ENCODE measurements around the gene THTPA.

THTPA gene

GRCh38 chr14:23551266-23552028 lies 4.6 kb upstream of the THTPA start, which contains the start of gene ZFHX2:
Gene ZFHX2, minus strand, starts transcription at chr14:23551765. Its CDS starts 16,440 bp downstream, at chr14:23535325.
- H3K27ac ChIP-seq (ENCODE audit: insufficient read depth in 1 of 2, low read depth in 1 of 2, low read length in 2 of 2, poor library complexity in 1 of 2, severe bottlenecking in 2 of 2), result peak within 1 kb of the TSS in 1 of 2 experiments; percentile 34
- peak within 1 kb of the TSS; percentile 52 to 91 (median 78) for H3K4me3 ChIP-seq (ENCODE audit: control insufficient read depth in 1 of 7, extremely low read depth in 1 of 7, insufficient read depth in 4 of 7, low read depth in 2 of 7, low read length in 6 of 7)
- no peaks in the 10 kb centered on the region for H3K36me3 ChIP-seq (ENCODE audit: control insufficient read depth in 4 of 4, insufficient read depth in 4 of 4, low read length in 3 of 4)
- peaks cover 0 to 26% (median 17%) of the 10 kb centered on the region in 4 experiments for H3K4me1 ChIP-seq (ENCODE audit: control extremely low read depth in 1 of 4, control insufficient read depth in 4 of 4, insufficient read depth in 4 of 4, low read length in 3 of 4)
- CTCF ChIA-PET, result interaction anchor here (0.6 to 3.3 kb wide), 6 partner anchors 9 to 87 kb away, joined by 3 to 17 read pairs (median 3); no protein-coding TSS in a partner anchor
- no peaks in the 10 kb centered on the region for H3K9me3 ChIP-seq (ENCODE audit: control extremely low read depth in 1 of 5, control insufficient read depth in 4 of 5, insufficient read depth in 2 of 5, low read depth in 1 of 5, low read length in 4 of 5)
- peak; percentile 41 to 77 (median 68) for DNase-seq
- under 1% methylated on average over 27 of the region's 49 CpGs for WGBS (ENCODE audit: insufficient coverage)
- H3K27me3 ChIP-seq (replicated peaks in 2 of 5; ENCODE audit: control insufficient read depth in 4 of 5, insufficient read depth in 5 of 5, low read length in 4 of 5), result peaks cover 0 to 18% (median 10%) of the 10 kb centered on the region in 5 experiments
- POLR2A ChIA-PET, result interaction anchor here (0.6 kb wide), 1 partner anchor 15 kb away, joined by 3 read pairs; no protein-coding TSS in a partner anchor

DNA sequence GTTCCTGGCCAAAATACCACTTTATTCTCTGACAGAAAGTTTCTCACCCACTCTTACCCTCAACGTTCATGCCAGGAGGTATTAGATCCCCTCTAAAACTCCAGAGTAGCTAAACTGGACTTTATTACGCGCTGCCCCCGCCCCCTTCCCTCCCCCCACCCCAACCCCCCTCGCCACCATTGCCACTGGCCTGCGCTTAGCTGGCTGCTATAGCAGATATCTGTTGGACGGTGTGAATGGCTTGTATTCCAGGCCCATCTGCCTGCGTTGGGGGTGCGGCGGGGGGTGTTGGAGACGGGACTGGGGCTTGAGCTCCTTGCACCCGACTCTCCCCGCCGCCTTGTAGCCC lies 564 bp upstream of the THTPA start:
- 0% methylated on average over 7 of the region's 14 CpGs for WGBS (ENCODE audit: insufficient coverage)
- Histone ChIP-seq H3K27me3 (replicated peaks in 2 of 5; ENCODE audit: control insufficient read depth in 4 of 5, insufficient read depth in 5 of 5, low read length in 4 of 5) (peaks cover 0 to 3% (median 0%) of the 10 kb centered on the region in 5 experiments), H3K9me3 (ENCODE audit: control extremely low read depth in 1 of 5, control insufficient read depth in 4 of 5, insufficient read depth in 2 of 5, low read depth in 1 of 5, low read length in 4 of 5) (no peaks in the 10 kb centered on the region), H3K27ac (ENCODE audit: insufficient read depth in 1 of 2, low read depth in 1 of 2, low read length in 2 of 2, poor library complexity in 1 of 2, severe bottlenecking in 2 of 2) (peak overlapping the region; percentile 54 to 85), H3K4me3 (ENCODE audit: control insufficient read depth in 1 of 7, extremely low read depth in 1 of 7, insufficient read depth in 4 of 7, low read depth in 2 of 7, low read length in 6 of 7) (peak overlapping the region; percentile 72 to 94 (median 87)), H3K4me1 (ENCODE audit: control extremely low read depth in 1 of 4, control insufficient read depth in 4 of 4, insufficient read depth in 4 of 4, low read length in 3 of 4) (peaks cover 0 to 36% (median 27%) of the 10 kb centered on the region in 4 experiments), H3K36me3 (ENCODE audit: control insufficient read depth in 4 of 4, insufficient read depth in 4 of 4, low read length in 3 of 4) (peaks cover 8 to 29% (median 18%) of the 10 kb centered on the region in 4 experiments)
- DNase-seq, result no peak
- ChIA-PET CTCF (interaction anchor here (7.1 to 20.8 kb wide), 2 partner anchors 24 to 74 kb away, joined by 65 to 519 read pairs; no protein-coding TSS in a partner anchor), POLR2A (interaction anchor here (0.6 to 1.0 kb wide), 3 partner anchors 59 to 355 kb away, joined by 3 to 4 read pairs (median 3); partner anchors contain the start of gene PABPN1)

DNA sequence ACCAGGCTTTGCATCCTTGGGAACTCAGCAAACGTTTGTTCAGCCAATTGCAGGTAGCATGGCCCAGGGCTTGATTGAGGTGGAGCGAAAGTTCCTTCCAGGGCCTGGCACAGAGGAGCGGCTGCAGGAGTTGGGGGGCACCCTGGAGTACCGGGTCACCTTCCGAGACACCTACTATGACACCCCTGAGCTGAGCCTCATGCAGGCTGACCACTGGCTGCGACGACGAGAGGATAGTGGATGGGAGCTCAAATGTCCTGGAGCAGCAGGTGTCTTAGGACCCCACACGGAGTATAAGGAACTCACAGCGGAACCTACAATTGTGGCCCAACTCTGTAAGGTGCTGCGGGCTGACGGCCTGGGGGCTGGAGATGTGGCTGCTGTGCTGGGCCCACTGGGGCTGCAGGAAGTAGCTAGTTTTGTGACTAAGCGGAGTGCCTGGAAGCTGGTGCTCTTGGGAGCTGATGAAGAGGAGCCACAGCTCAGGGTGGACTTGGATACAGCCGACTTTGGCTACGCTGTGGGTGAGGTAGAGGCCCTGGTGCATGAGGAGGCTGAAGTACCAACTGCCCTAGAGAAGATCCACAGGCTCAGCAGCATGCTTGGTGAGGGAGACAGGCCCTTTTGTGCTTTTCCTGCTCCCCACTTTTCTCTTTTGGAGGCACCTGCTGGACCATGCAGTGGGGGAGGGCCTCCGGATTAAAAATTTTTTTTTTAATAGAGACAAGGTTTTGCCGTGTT lies 799 bp downstream of the THTPA start:
- Histone ChIP-seq H3K4me3 (ENCODE audit: control insufficient read depth in 1 of 7, extremely low read depth in 1 of 7, insufficient read depth in 4 of 7, low read depth in 2 of 7, low read length in 6 of 7) (peak overlapping the region in 6 of 7 experiments; percentile 82 to 94 (median 88)), H3K27me3 (replicated peaks in 2 of 5; ENCODE audit: control insufficient read depth in 4 of 5, insufficient read depth in 5 of 5, low read length in 4 of 5) (no peaks in the 10 kb centered on the region), H3K27ac (ENCODE audit: insufficient read depth in 1 of 2, low read depth in 1 of 2, low read length in 2 of 2, poor library complexity in 1 of 2, severe bottlenecking in 2 of 2) (peak overlapping the region; percentile 54 to 85), H3K9me3 (ENCODE audit: control extremely low read depth in 1 of 5, control insufficient read depth in 4 of 5, insufficient read depth in 2 of 5, low read depth in 1 of 5, low read length in 4 of 5) (no peaks in the 10 kb centered on the region), H3K4me1 (ENCODE audit: control extremely low read depth in 1 of 4, control insufficient read depth in 4 of 4, insufficient read depth in 4 of 4, low read length in 3 of 4) (peaks cover 0 to 28% (median 17%) of the 10 kb centered on the region in 4 experiments), H3K36me3 (ENCODE audit: control insufficient read depth in 4 of 4, insufficient read depth in 4 of 4, low read length in 3 of 4) (peaks cover 12 to 43% (median 28%) of the 10 kb centered on the region in 4 experiments)
- no peak for DNase-seq
- ChIA-PET CTCF (interaction anchor here (6.1 to 20.8 kb wide), 4 partner anchors 13 to 75 kb away, joined by 63 to 519 read pairs (median 81); partner anchors contain the start of gene AP1G2), POLR2A (interaction anchor here (0.6 kb wide), 1 partner anchor 78 kb away, joined by 4 read pairs; no protein-coding TSS in a partner anchor)
- 72% methylated on average over 16 of the region's 17 CpGs for WGBS (ENCODE audit: insufficient coverage)

- CTCF ChIA-PET, result interaction anchor here (1.0 to 20.8 kb wide), 7 partner anchors 13 to 89 kb away, joined by 3 to 519 read pairs (median 63); partner anchors contain the start of gene AP1G2
- no peak for DNase-seq
- POLR2A ChIA-PET, result interaction anchor here (1.0 kb wide), 1 partner anchor 20 kb away, joined by 3 read pairs; no protein-coding TSS in a partner anchor
- WGBS (ENCODE audit: insufficient coverage), result 90% methylated on average over 2 of the region's 2 CpGs
- H3K27ac ChIP-seq (ENCODE audit: insufficient read depth in 1 of 2, low read depth in 1 of 2, low read length in 2 of 2, poor library complexity in 1 of 2, severe bottlenecking in 2 of 2), result no peak overlapping the region
- H3K9me3 ChIP-seq (ENCODE audit: control extremely low read depth in 1 of 5, control insufficient read depth in 4 of 5, insufficient read depth in 2 of 5, low read depth in 1 of 5, low read length in 4 of 5), result no peaks in the 10 kb centered on the region
- peaks cover 15 to 49% (median 34%) of the 10 kb centered on the region in 4 experiments for H3K36me3 ChIP-seq (ENCODE audit: control insufficient read depth in 4 of 4, insufficient read depth in 4 of 4, low read length in 3 of 4)
- peak overlapping the region in 2 of 7 experiments; percentile 87 to 89 for H3K4me3 ChIP-seq (ENCODE audit: control insufficient read depth in 1 of 7, extremely low read depth in 1 of 7, insufficient read depth in 4 of 7, low read depth in 2 of 7, low read length in 6 of 7)
- peaks cover 0 to 26% (median 17%) of the 10 kb centered on the region in 4 experiments for H3K4me1 ChIP-seq (ENCODE audit: control extremely low read depth in 1 of 4, control insufficient read depth in 4 of 4, insufficient read depth in 4 of 4, low read length in 3 of 4)
- H3K27me3 ChIP-seq (replicated peaks in 2 of 5; ENCODE audit: control insufficient read depth in 4 of 5, insufficient read depth in 5 of 5, low read length in 4 of 5), result no peaks in the 10 kb centered on the region
Observed at GRCh38 chr14:23557521-23557920, 1.4 kb downstream of the THTPA start.

DNA sequence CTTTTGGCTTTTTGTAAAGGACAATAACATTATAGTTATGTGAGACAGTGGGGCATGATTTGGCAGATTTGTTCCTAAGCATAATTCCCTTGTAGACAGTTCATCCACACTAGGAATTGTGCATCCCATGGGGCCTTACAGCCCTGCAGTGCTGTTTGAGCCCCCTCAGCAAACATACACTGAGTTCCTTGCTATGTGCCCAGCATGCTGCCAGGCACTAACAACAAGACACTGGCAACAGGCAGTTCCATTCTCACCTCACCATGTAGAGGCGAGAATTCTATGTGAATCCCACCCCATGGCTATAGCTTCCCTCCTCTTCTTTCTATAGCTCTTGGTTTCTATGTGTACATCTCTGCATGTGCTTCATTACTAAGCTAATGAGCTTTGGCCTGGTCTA lies 1.9 kb downstream of the THTPA start:
- 100% methylated on average over 1 of the region's 1 CpG for WGBS (ENCODE audit: insufficient coverage)

DNA sequence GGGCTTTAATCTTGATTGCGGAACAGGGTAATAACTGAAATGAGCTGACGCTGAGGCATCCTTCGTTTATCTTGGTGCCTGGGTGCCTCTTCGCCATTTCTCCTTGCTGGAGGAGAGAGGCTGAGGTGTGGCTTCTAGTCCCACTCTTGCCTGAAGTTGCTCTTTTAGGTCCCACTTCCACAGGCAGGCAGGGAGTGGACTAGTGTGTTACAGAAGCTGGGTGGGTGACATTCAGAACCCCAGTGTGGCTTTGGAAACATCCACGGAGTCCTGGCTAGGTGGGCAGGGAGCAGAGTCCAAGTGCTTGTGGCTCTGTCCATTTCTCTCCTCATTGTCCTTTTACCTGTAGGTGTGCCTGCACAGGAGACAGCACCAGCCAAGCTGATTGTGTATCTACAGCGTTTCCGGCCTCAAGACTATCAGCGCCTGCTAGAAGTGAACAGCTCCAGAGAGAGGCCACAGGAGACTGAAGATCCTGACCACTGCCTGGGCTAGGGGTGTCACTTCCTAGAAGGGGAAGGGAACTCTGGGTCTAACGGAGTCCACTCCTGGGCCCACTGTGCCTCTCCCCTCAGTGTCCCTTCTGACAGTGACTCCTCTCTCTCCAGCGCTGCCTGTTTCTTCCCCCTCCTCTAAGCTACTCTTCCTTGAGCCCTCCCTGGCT lies 2.4 kb downstream of the THTPA start:
- no peak for DNase-seq
- Histone ChIP-seq H3K36me3 (ENCODE audit: control insufficient read depth in 4 of 4, insufficient read depth in 4 of 4, low read length in 3 of 4) (peaks cover 16 to 58% (median 39%) of the 10 kb centered on the region in 4 experiments), H3K27me3 (replicated peaks in 2 of 5; ENCODE audit: control insufficient read depth in 4 of 5, insufficient read depth in 5 of 5, low read length in 4 of 5) (no peaks in the 10 kb centered on the region), H3K27ac (ENCODE audit: insufficient read depth in 1 of 2, low read depth in 1 of 2, low read length in 2 of 2, poor library complexity in 1 of 2, severe bottlenecking in 2 of 2) (no peak overlapping the region), H3K9me3 (ENCODE audit: control extremely low read depth in 1 of 5, control insufficient read depth in 4 of 5, insufficient read depth in 2 of 5, low read depth in 1 of 5, low read length in 4 of 5) (no peaks in the 10 kb centered on the region), H3K4me1 (ENCODE audit: control extremely low read depth in 1 of 4, control insufficient read depth in 4 of 4, insufficient read depth in 4 of 4, low read length in 3 of 4) (peaks cover 0 to 26% (median 17%) of the 10 kb centered on the region in 4 experiments), H3K4me3 (ENCODE audit: control insufficient read depth in 1 of 7, extremely low read depth in 1 of 7, insufficient read depth in 4 of 7, low read depth in 2 of 7, low read length in 6 of 7) (no peak overlapping the region)
- WGBS (ENCODE audit: insufficient coverage), result 98% methylated on average over 7 of the region's 10 CpGs
- POLR2A ChIA-PET, result interaction anchor here (0.6 to 1.0 kb wide), 2 partner anchors 21 to 1421 kb away, joined by 3 read pairs; no protein-coding TSS in a partner anchor
- CTCF ChIA-PET, result interaction anchor here (1.0 to 20.8 kb wide), 14 partner anchors 9 to 265 kb away, joined by 3 to 519 read pairs (median 10); partner anchors contain the start of gene AP1G2

More for the DNA sequence above, 1.9 kb downstream of the THTPA start:
- no peak overlapping the region for H3K27ac ChIP-seq (ENCODE audit: insufficient read depth in 1 of 2, low read depth in 1 of 2, low read length in 2 of 2, poor library complexity in 1 of 2, severe bottlenecking in 2 of 2)
- peaks cover 15 to 53% (median 34%) of the 10 kb centered on the region in 4 experiments for H3K36me3 ChIP-seq (ENCODE audit: control insufficient read depth in 4 of 4, insufficient read depth in 4 of 4, low read length in 3 of 4)
- H3K4me3 ChIP-seq (ENCODE audit: control insufficient read depth in 1 of 7, extremely low read depth in 1 of 7, insufficient read depth in 4 of 7, low read depth in 2 of 7, low read length in 6 of 7), result no peak overlapping the region
- H3K27me3 ChIP-seq (replicated peaks in 2 of 5; ENCODE audit: control insufficient read depth in 4 of 5, insufficient read depth in 5 of 5, low read length in 4 of 5), result no peaks in the 10 kb centered on the region
- no peak for DNase-seq
- ChIA-PET CTCF (interaction anchor here (1.0 to 20.8 kb wide), 8 partner anchors 8 to 90 kb away, joined by 3 to 519 read pairs (median 38); partner anchors contain the start of gene AP1G2), POLR2A (interaction anchor here (1.0 kb wide), 1 partner anchor 20 kb away, joined by 3 read pairs; no protein-coding TSS in a partner anchor)
- H3K9me3 ChIP-seq (ENCODE audit: control extremely low read depth in 1 of 5, control insufficient read depth in 4 of 5, insufficient read depth in 2 of 5, low read depth in 1 of 5, low read length in 4 of 5), result no peaks in the 10 kb centered on the region
- H3K4me1 ChIP-seq (ENCODE audit: control extremely low read depth in 1 of 4, control insufficient read depth in 4 of 4, insufficient read depth in 4 of 4, low read length in 3 of 4), result peaks cover 0 to 26% (median 17%) of the 10 kb centered on the region in 4 experiments

Measured in common myeloid progenitor, CD34-positive (primary cell).